Erythroblast (primary cell): ENCODE results near the gene HENMT1.

ENCODE experiments used
- GATA1 ChIP-seq: IDR thresholded peaks from 2 replicates; pipeline ENCODE4 v1.6.1; 2011; ENCODE audit warnings: low read depth, mild to moderate bottlenecking, control low read depth, low read length, moderate library complexity
- POLR2A ChIP-seq: IDR thresholded peaks from 2 replicates; pipeline ENCODE4 v1.6.1; 2011; ENCODE audit warnings: mild to moderate bottlenecking, low read length

GRCh38 chr1:108646265-108646647, 14.6 kb downstream of the HENMT1 start:
- TF ChIP-seq POLR2A (no peak), GATA1 (no peak)
